Ammon's horn (tissue), 1 donor: ENCODE results near the gene PSMB10.

Source experiments
- DNase-seq: peaks from one replicate; pipeline ENCODE4 v3.0.0-alpha.2; 2016; ENCODE audit warnings: low spot score

The PSMB10 gene

GRCh38 chr16:67963662-67964321, 27.1 kb upstream of the PSMB10 start:
- DNase-seq: no peak

GRCh38 chr16:67963292-67963661, 26.6 kb upstream of the PSMB10 start:
- no peak for DNase-seq

- no peak for DNase-seq
These were observed 25.5 kb upstream of the PSMB10 start for GRCh38 chr16:67962135-67962534.

- no peak for DNase-seq
These were observed 24.9 kb upstream of the PSMB10 start for GRCh38 chr16:67961551-67961957.

GRCh38 chr16:67959536-67960329, 23.1 kb upstream of the PSMB10 start:
- no peak for DNase-seq

- no peak for DNase-seq
These were observed 21.0 kb upstream of the PSMB10 start for GRCh38 chr16:67957622-67958021.

GRCh38 chr16:67954421-67955196, 18.0 kb upstream of the PSMB10 start:
- no peak for DNase-seq

- DNase-seq: no peak
These were observed 17.2 kb upstream of the PSMB10 start for GRCh38 chr16:67953641-67954375.

- DNase-seq: peak; percentile 95
These were observed 14.8 kb upstream of the PSMB10 start for GRCh38 chr16:67951485-67951884.

GRCh38 chr16:67950335-67950843, 13.7 kb upstream of the PSMB10 start:
- no peak for DNase-seq

GRCh38 chr16:67949645-67950044, 13.0 kb upstream of the PSMB10 start:
- no peak for DNase-seq

- no peak for DNase-seq
These were observed 11.4 kb upstream of the PSMB10 start for GRCh38 chr16:67948015-67948414.

GRCh38 chr16:67946966-67947558, 10.4 kb upstream of the PSMB10 start:
- DNase-seq: no peak

- no peak for DNase-seq
These were observed 9.5 kb upstream of the PSMB10 start for GRCh38 chr16:67946128-67946569.

GRCh38 chr16:67945392-67945933, 8.8 kb upstream of the PSMB10 start:
- DNase-seq: no peak

- DNase-seq: no peak
These were observed 8.2 kb upstream of the PSMB10 start for GRCh38 chr16:67944690-67945391.

- peak; percentile 89 for DNase-seq
These were observed 7.2 kb upstream of the PSMB10 start, which contains the start of gene LCAT for GRCh38 chr16:67943619-67944504. LCAT (minus strand) TSS chr16:67944120; CDS start chr16:67944101, 19 bp downstream.

- DNase-seq: no peak
These were observed 6.6 kb upstream of the PSMB10 start for GRCh38 chr16:67943256-67943618.

GRCh38 chr16:67942510-67943255, 6.0 kb upstream of the PSMB10 start:
- no peak for DNase-seq
